ENCODE data around the gene RIOK2.
A peak's percentile ranks its signal among the peaks of the same experiment; 100 is the strongest.
"Not testable (repeated sequence)": the region's sequence is repeated elsewhere in the genome, so short reads cannot be mapped to it uniquely, and the experiment has no call there.

Gene RIOK2

GRCh38 chr5:97167435-97167834, 15.6 kb downstream of the RIOK2 start:
- no peak for DNase-seq (ENCODE audit: low spot score)

DNA sequence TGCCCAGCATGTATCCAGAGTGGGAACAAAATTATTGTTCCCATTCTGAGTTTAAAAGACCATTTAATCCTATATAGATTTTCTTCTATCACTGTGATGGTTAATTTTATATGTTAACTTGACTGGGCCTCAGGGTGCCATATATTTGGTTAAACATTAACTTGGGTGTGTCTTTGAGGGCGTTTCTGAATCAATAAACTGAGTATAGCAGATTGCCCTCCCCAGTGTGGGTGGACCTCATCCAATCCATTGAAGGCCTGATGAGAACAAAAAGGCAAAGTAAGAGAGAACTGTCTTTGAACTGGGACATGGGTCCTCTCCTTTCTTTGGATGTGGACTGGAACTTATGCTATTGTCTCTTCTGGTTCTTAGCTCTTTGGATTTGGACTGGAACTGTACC, 17.3 kb downstream of the RIOK2 start:
- peak; percentile 83 for DNase-seq (ENCODE audit: low spot score)

DNA sequence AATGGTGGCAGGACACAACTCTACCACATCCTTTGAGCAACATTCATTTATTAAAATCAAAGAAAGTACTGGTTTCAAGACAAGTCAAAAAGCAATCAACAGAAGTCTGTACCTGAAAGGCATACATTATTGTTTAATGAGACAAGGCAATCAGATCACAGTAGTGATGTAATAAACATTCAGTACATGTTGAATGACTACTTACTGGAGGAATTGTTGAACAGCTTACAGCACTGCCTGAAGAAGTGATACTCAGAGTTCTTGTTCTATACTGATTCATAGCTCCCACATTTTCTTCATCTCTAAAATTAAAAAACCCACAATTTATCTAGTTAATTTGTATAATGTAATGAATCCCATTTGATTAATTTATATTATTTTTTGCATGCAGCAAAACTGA, 18.2 kb downstream of the RIOK2 start:
- no peak for DNase-seq (ENCODE audit: low spot score)

GRCh38 chr5:97163790-97164285, 19.2 kb downstream of the RIOK2 start:
- no peak for DNase-seq (ENCODE audit: low spot score)

GRCh38 chr5:97163360-97163764, 19.7 kb downstream of the RIOK2 start:
- DNase-seq (ENCODE audit: low spot score), result no peak

GRCh38 chr5:97162045-97162444, 21.0 kb downstream of the RIOK2 start:
- peak; percentile 82 for DNase-seq (ENCODE audit: low spot score)

DNA sequence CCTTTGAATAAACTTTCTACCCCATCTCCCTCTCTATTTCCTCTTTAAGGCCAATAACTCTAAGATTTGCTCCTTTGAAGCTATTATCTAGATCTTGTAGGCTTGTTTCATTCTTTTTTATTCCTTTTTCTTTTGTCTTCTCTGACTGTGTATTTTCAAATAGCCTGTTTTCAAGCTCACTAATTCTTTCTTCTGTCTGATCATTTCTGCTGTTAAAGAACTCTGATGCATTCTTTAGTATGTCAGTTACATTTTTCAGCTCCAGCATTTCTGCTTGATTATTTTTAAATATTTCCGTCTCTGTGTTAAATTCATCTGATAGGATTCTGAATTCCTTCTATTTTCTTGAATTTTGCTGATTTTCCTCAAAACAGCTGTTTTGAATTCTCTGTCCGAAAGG, 25.4 kb downstream of the RIOK2 start:
- no peak for DNase-seq (ENCODE audit: low spot score)

DNA sequence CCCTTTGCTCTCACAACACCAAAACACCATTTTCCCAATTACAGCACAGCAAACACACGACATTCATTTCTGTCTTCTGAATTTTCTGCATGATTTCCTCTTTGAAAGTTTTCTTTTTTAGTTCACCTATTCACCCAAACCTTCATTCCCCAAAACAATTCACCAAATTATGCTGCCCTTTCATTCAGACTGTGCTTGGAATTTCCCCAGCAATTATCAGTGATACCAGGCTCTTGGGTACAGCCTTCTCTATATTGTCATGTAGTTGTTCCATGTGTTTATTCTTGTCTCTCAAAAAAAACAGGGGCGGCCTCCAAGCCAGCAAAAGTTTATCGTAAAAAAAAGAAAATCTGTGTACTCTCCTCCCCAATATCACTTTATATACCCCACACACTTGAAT, 31.7 kb downstream of the RIOK2 start:
- no peak for DNase-seq (ENCODE audit: low spot score)

GRCh38 chr5:97150401-97150800, 32.6 kb downstream of the RIOK2 start:
- no peak for DNase-seq (ENCODE audit: low spot score)

DNA sequence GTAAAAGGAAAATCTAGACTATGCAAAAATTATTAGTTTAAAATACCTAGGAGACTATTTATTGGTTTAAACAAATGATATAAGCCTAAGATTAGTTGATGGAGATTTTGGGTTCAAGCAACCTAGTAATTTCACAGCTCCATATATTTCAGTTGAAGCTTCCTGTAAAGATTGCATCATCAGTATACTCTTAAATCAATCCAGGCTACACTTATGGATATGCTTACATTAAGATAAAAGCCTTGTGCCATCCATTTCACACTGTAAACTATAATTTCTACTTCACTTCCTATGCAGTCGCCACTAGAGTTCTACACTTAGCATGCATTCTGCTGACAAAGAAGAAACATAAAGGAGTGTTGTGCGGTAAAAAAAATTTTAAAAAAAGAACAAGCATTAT, 33.3 kb downstream of the RIOK2 start:
- DNase-seq (ENCODE audit: low spot score), result no peak

GRCh38 chr5:97148288-97148687, 34.8 kb downstream of the RIOK2 start:
- no peak for DNase-seq (ENCODE audit: low spot score)

DNA sequence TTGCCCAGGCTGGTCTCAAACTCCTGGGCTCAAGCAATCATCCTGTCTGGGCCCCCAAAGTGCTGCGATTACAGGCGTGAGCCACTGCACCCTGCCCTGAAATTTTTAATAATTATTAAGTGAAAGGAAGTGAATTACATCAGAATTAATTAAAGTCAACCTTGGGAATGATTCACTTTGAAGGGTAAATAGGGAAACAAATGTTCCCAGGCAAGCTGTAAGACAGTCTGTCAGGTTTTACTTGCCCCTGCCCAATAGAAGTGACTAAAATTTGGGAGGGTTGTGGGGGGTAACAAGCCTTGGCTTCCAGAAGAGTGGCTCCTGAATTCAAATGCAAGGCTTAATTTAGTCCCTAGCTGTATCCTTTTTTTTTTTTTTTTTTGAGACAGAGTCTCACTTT, 39.3 kb downstream of the RIOK2 start:
- no peak for DNase-seq (ENCODE audit: low spot score)

- peak; percentile 71 for DNase-seq (ENCODE audit: low spot score)
These were observed 40.4 kb downstream of the RIOK2 start, which contains the start of gene LIX1 for GRCh38 chr5:97142521-97143254. LIX1 (minus strand) TSS chr5:97142611; CDS start chr5:97142576, 35 bp downstream.

DNA sequence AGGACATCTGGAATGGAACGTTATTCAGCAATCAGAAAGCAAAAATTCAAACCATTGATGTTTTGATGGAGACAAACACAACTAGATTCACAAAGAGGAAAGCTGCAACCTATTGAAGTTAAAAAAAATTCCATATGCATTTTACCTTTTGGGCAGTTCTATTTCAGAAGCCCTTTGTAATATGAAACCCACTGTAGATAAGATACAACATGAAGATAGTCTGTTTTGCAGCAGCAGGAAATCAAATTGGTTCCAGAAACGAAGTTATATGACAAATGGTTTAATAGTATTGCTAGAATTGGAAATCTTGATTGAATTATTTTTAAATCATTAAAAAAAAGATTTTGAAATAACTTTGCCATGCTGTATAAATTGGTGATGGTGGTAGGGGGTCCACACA, 41.5 kb downstream of the RIOK2 start:
- DNase-seq (ENCODE audit: low spot score), result no peak

GRCh38 chr5:97141031-97141430, 42.0 kb downstream of the RIOK2 start:
- no peak for DNase-seq (ENCODE audit: low spot score)

GRCh38 chr5:97140250-97140649, 42.8 kb downstream of the RIOK2 start:
- DNase-seq (ENCODE audit: low spot score), result not testable (repeated sequence)

GRCh38 chr5:97136475-97136874, 46.6 kb downstream of the RIOK2 start:
- no peak for DNase-seq (ENCODE audit: low spot score)

- no peak for DNase-seq (ENCODE audit: low spot score)
These were observed 47.2 kb downstream of the RIOK2 start for GRCh38 chr5:97135868-97136267.

- no peak for DNase-seq (ENCODE audit: low spot score)
These were observed 48.4 kb downstream of the RIOK2 start for GRCh38 chr5:97134634-97135033.

- DNase-seq (ENCODE audit: low spot score), result no peak
These were observed 49.9 kb downstream of the RIOK2 start for GRCh38 chr5:97133101-97133500.

- DNase-seq (ENCODE audit: low spot score), result no peak
These were observed 51.1 kb downstream of the RIOK2 start for GRCh38 chr5:97131921-97132320.

- DNase-seq (ENCODE audit: low spot score), result no peak
These were observed 51.8 kb downstream of the RIOK2 start for GRCh38 chr5:97131139-97131710.

GRCh38 chr5:97127727-97128126, 55.3 kb downstream of the RIOK2 start:
- DNase-seq (ENCODE audit: low spot score), result no peak

Measured in SW480 (cell line).